GM21526 (cell line): ENCODE data around the gene PWWP2A.
"Not testable (repeated sequence)": the region's sequence is repeated elsewhere in the genome, so short reads cannot be mapped to it uniquely, and the experiment has no call there.

Source experiments
- ATAC-seq: cut with Tn5 transposase; IDR thresholded peaks from one replicate; pipeline ENCODE4 v1.9.1; 2021; ENCODE audit warnings: moderate library complexity; ENCODE audit not compliant: unreplicated experiment, low FRiP score

Gene PWWP2A

GRCh38 chr5:160119142-160119904, at the start of gene PWWP2A:
Gene PWWP2A, minus strand, starts transcription at chr5:160119450. Its CDS starts 62 bp downstream, at chr5:160119388.
- ATAC-seq: peak; percentile 87

- ATAC-seq: no peak
Measured at GRCh38 chr5:160167624-160168165, 48.4 kb upstream of the PWWP2A start.

- no peak for ATAC-seq
Measured at GRCh38 chr5:160166973-160167623, 47.8 kb upstream of the PWWP2A start.

- no peak for ATAC-seq
Measured at GRCh38 chr5:160166069-160166972, 47.1 kb upstream of the PWWP2A start.

- no peak for ATAC-seq
Measured at GRCh38 chr5:160165137-160166068, 46.2 kb upstream of the PWWP2A start.

GRCh38 chr5:160162910-160163309, 43.7 kb upstream of the PWWP2A start:
- no peak for ATAC-seq

GRCh38 chr5:160161626-160162025, 42.4 kb upstream of the PWWP2A start:
- ATAC-seq: no peak

- ATAC-seq: not testable (repeated sequence)
Measured at GRCh38 chr5:160160875-160161274, 41.6 kb upstream of the PWWP2A start.

- peak; percentile 68 for ATAC-seq
Measured at GRCh38 chr5:160159991-160160792, 40.9 kb upstream of the PWWP2A start.

- ATAC-seq: no peak
Measured at GRCh38 chr5:160158087-160158486, 38.8 kb upstream of the PWWP2A start.

- ATAC-seq: no peak
Measured at GRCh38 chr5:160155017-160155750, 35.9 kb upstream of the PWWP2A start.

GRCh38 chr5:160152901-160153300, 33.7 kb upstream of the PWWP2A start:
- ATAC-seq: no peak

GRCh38 chr5:160152287-160152686, 33.0 kb upstream of the PWWP2A start:
- ATAC-seq: peak; percentile 70

GRCh38 chr5:160151017-160151416, 31.8 kb upstream of the PWWP2A start:
- ATAC-seq: no peak

GRCh38 chr5:160150381-160150780, 31.1 kb upstream of the PWWP2A start:
- ATAC-seq: no peak

GRCh38 chr5:160144436-160144835, 25.2 kb upstream of the PWWP2A start:
- not testable (repeated sequence) for ATAC-seq

GRCh38 chr5:160134332-160134731, 15.1 kb upstream of the PWWP2A start:
- no peak for ATAC-seq

- ATAC-seq: no peak
Measured at GRCh38 chr5:160133918-160134304, 14.7 kb upstream of the PWWP2A start.
